HG02840 (cell line): Measurements from ENCODE around the gene ADAM22.
"Not testable (repeated sequence)": the region's sequence is repeated elsewhere in the genome, so short reads cannot be mapped to it uniquely, and the experiment has no call there.

ENCODE experiments used
- ATAC-seq: cut with Tn5 transposase; IDR thresholded peaks from one replicate; pipeline ENCODE4 v1.9.1; 2021; ENCODE audit warnings: mild to moderate bottlenecking, moderate library complexity, moderate number of reproducible peaks; ENCODE audit not compliant: unreplicated experiment, low FRiP score

The ADAM22 gene

GRCh38 chr7:88153378-88153777, 219.3 kb downstream of the ADAM22 start:
- ATAC-seq: no peak

- no peak for ATAC-seq
Measured at GRCh38 chr7:88155756-88156155, 221.7 kb downstream of the ADAM22 start.

- no peak for ATAC-seq
Measured at GRCh38 chr7:88156356-88156755, 222.3 kb downstream of the ADAM22 start.

- not testable (repeated sequence) for ATAC-seq
Measured at GRCh38 chr7:88159741-88160140, 225.7 kb downstream of the ADAM22 start.

GRCh38 chr7:88165697-88166096, 231.6 kb downstream of the ADAM22 start:
- ATAC-seq: no peak

GRCh38 chr7:88167223-88167622, 233.2 kb downstream of the ADAM22 start:
- no peak for ATAC-seq

- no peak for ATAC-seq
Measured at GRCh38 chr7:88167721-88168120, 233.7 kb downstream of the ADAM22 start.

- ATAC-seq: no peak
Measured at GRCh38 chr7:88169717-88170320, 235.8 kb downstream of the ADAM22 start.

GRCh38 chr7:88172842-88173241, 238.8 kb downstream of the ADAM22 start:
- no peak for ATAC-seq

- ATAC-seq: no peak
Measured at GRCh38 chr7:88176190-88176589, 242.1 kb downstream of the ADAM22 start.

GRCh38 chr7:88183051-88183450, 249.0 kb downstream of the ADAM22 start:
- no peak for ATAC-seq

GRCh38 chr7:88184848-88185304, 250.8 kb downstream of the ADAM22 start:
- no peak for ATAC-seq

GRCh38 chr7:88185650-88186049, 251.6 kb downstream of the ADAM22 start:
- ATAC-seq: no peak

GRCh38 chr7:88191911-88192310, 257.9 kb downstream of the ADAM22 start:
- ATAC-seq: no peak

- ATAC-seq: no peak
Measured at GRCh38 chr7:88200261-88200660, 266.2 kb downstream of the ADAM22 start.

- no peak for ATAC-seq
Measured at GRCh38 chr7:88200789-88201188, 266.7 kb downstream of the ADAM22 start.

- ATAC-seq: no peak
Measured at GRCh38 chr7:88201305-88201704, 267.3 kb downstream of the ADAM22 start.

- no peak for ATAC-seq
Measured at GRCh38 chr7:88202278-88202677, 268.2 kb downstream of the ADAM22 start.

GRCh38 chr7:88202799-88203198, 268.7 kb downstream of the ADAM22 start:
- ATAC-seq: no peak

- no peak for ATAC-seq
Measured at GRCh38 chr7:88203401-88203800, 269.4 kb downstream of the ADAM22 start.

- no peak for ATAC-seq
Measured at GRCh38 chr7:88204525-88205110, 270.6 kb downstream of the ADAM22 start.

- no peak for ATAC-seq
Measured at GRCh38 chr7:88205179-88205578, 271.1 kb downstream of the ADAM22 start.
